CD14-positive monocyte (primary cell): ENCODE data around the gene DRD5. TPM values are rescaled to one million over a fixed set of nuclear protein-coding genes. Genes with fewer than 3 reads are reported as not detected.
"Not testable (repeated sequence)": the region's sequence is repeated elsewhere in the genome, so short reads cannot be mapped to it uniquely, and the experiment has no call there.

ENCODE experiments used
- DNase-seq, 3 donors: peaks; one replicate each; pipeline ENCODE4 v3.0.0-alpha.2; 2011 to 2022
- H2AFZ ChIP-seq: 2 replicates; pipeline ENCODE4 v1.6.0; 2012; ENCODE audit warnings: mild to moderate bottlenecking, low read depth, low read length, inconsistent platforms; ENCODE audit not compliant: insufficient read depth, poor library complexity, severe bottlenecking
- H3K27ac ChIP-seq, 2 donors: 1 replicate in 1 of 2; 2 replicates in 1 of 2; pipeline ENCODE4 v1.5.1; 2012 to 2013; ENCODE audit warnings: low read length in 2 of 2, control low read depth in 1 of 2, inconsistent platforms in 1 of 2, low read depth in 1 of 2, mild to moderate bottlenecking in 1 of 2
- H3K27me3 ChIP-seq, 2 donors: one replicate each; pipeline versions ENCODE4 v1.6.0 to v1.6.1; 2011 to 2013; ENCODE audit warnings: low read length in 2 of 2; ENCODE audit not compliant: control insufficient read depth in 2 of 2, insufficient read depth in 2 of 2
- H3K36me3 ChIP-seq, 2 donors: replicated peaks in 1 of 2; 1 replicate in 1 of 2; 2 replicates in 1 of 2; pipeline versions ENCODE4 v1.5.1 to v1.6.1; 2012 to 2013; ENCODE audit warnings: low read length in 2 of 2, control low read depth in 1 of 2, inconsistent platforms in 1 of 2, mild to moderate bottlenecking in 1 of 2; ENCODE audit not compliant: insufficient read depth in 2 of 2, control insufficient read depth in 1 of 2
- H3K4me1 ChIP-seq, 2 donors: 1 replicate in 1 of 2; 2 replicates in 1 of 2; pipeline versions ENCODE4 v1.5.1 to v1.6.1; 2012 to 2013; ENCODE audit warnings: low read length in 2 of 2, control low read depth in 1 of 2, inconsistent platforms in 1 of 2, mild to moderate bottlenecking in 1 of 2, moderate library complexity in 1 of 2; ENCODE audit not compliant: insufficient read depth in 2 of 2, control insufficient read depth in 1 of 2
- H3K4me2 ChIP-seq: replicated peaks from 2 replicates; pipeline ENCODE3; 2012; ENCODE audit warnings: low read length, moderate library complexity, mild to moderate bottlenecking; ENCODE audit not compliant: poor library complexity, severe bottlenecking; ENCODE audit errors: extremely low read depth
- H3K4me3 ChIP-seq, 3 experiments: fragments of 200-600 bp in 1 of 3; sonication (generic) in 1 of 3; replicated peaks in 1 of 3; 1 replicate in 2 of 3; 2 replicates in 1 of 3; pipeline ENCODE4 v1.5.1; 2011 to 2013; ENCODE audit warnings: low read length in 3 of 3, mild to moderate bottlenecking in 3 of 3, control low read depth in 2 of 3, low read depth in 2 of 3, inconsistent platforms in 1 of 3, moderate library complexity in 1 of 3
- H3K79me2 ChIP-seq: 2 replicates; pipeline ENCODE4 v1.6.0; 2012; ENCODE audit warnings: mild to moderate bottlenecking, control low read depth, inconsistent platforms, low read length, moderate library complexity; ENCODE audit not compliant: insufficient read depth
- H3K9ac ChIP-seq: 2 replicates; pipeline ENCODE4 v1.6.0; 2017; ENCODE audit warnings: low read length, mild to moderate bottlenecking; ENCODE audit not compliant: insufficient read depth, poor library complexity, severe bottlenecking
- H3K9me3 ChIP-seq, 2 donors: replicated peaks in 1 of 2; 1 replicate in 1 of 2; 2 replicates in 1 of 2; pipeline versions ENCODE4 v1.5.1 to v1.6.1; 2012 to 2013; ENCODE audit warnings: low read length in 2 of 2, control low read depth in 1 of 2; ENCODE audit not compliant: control insufficient read depth in 1 of 2, insufficient read depth in 1 of 2
- H4K20me1 ChIP-seq: 2 replicates; pipeline ENCODE4 v1.6.0; 2012; ENCODE audit warnings: mild to moderate bottlenecking, low read length, control low read depth, moderate library complexity; ENCODE audit not compliant: insufficient read depth
- H3K27ac Mint-ChIP-seq, 7 donors: one replicate each; pipeline ENCODE4 v1.8.0; 2020; ENCODE audit warnings: mild to moderate bottlenecking in 7 of 7, mixed read lengths in 7 of 7, moderate library complexity in 6 of 7, inconsistent platforms in 2 of 7
- H3K27me3 Mint-ChIP-seq, 3 donors: one replicate each; pipeline ENCODE4 v1.8.0; 2021 to 2022; ENCODE audit warnings: low read depth in 3 of 3, mild to moderate bottlenecking in 3 of 3, mixed read lengths in 3 of 3, moderate library complexity in 3 of 3, inconsistent platforms in 1 of 3
- H3K36me3 Mint-ChIP-seq, 2 donors: one replicate each; pipeline ENCODE4 v1.8.0; 2020; ENCODE audit warnings: mixed read lengths in 2 of 2, inconsistent platforms in 1 of 2, mild to moderate bottlenecking in 1 of 2
- H3K4me1 Mint-ChIP-seq: one replicate; pipeline ENCODE4 v1.8.0; 2020; ENCODE audit warnings: mild to moderate bottlenecking, mixed read lengths
- H3K4me3 Mint-ChIP-seq, 2 donors: one replicate each; pipeline ENCODE4 v1.8.0; 2020; ENCODE audit warnings: mild to moderate bottlenecking in 2 of 2, mixed read lengths in 2 of 2, moderate library complexity in 1 of 2
- H3K9me3 Mint-ChIP-seq, 7 donors: one replicate each; pipeline ENCODE4 v1.8.0; 2020 to 2022; ENCODE audit warnings: mixed read lengths in 7 of 7, mild to moderate bottlenecking in 6 of 7, moderate library complexity in 6 of 7, inconsistent platforms in 2 of 7
- WGBS: methylation state at CpG from one replicate; pipeline ENCODE4 v1.1.5; 2013; ENCODE audit warnings: missing lambda C conversion rate; ENCODE audit not compliant: insufficient coverage; 5-methylcytosine and 5-hydroxymethylcytosine counted together
- intact Hi-C, 2 donors: fragments of 100-400 bp; cut with micrococcal nuclease; formaldehyde crosslinking; loops; one replicate each; pipeline versions ENCODE4 v1.15.0 to v1.15.1; 2023
- polyA plus RNA-seq, 3 donors: library from polyadenylated mRNA; depleted of rRNA in 1 of 3; unstranded in 2 of 3; stranded (reverse) in 1 of 3; fragments of 300-500 nt in 2 of 3; fragments of >200 nt in 1 of 3; fragmentation: Illumina TruSeq in 2 of 3; gene quantifications; 1 replicate in 2 of 3; 2 replicates in 1 of 3; pipeline ENCODE4 v1.2.3, GENCODE V29; 2012 to 2021
- TF ChIP-seq, protein P1 (sequence below): fragments of 200-600 bp; IDR thresholded peaks from one replicate; pipeline ENCODE4 v1.8.0; 2022; ENCODE audit warnings: antibody characterized with exemption, mild to moderate bottlenecking

DRD5 gene
- polyA plus RNA-seq, 3 donors, result not detected

DNA sequence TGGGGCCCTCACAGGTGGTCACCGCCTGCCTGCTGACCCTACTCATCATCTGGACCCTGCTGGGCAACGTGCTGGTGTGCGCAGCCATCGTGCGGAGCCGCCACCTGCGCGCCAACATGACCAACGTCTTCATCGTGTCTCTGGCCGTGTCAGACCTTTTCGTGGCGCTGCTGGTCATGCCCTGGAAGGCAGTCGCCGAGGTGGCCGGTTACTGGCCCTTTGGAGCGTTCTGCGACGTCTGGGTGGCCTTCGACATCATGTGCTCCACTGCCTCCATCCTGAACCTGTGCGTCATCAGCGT, 652 bp downstream of the DRD5 start:
- peaks cover 6% of the 10 kb centered on the region for H3K4me1 Mint-ChIP-seq
- no peaks in the 10 kb centered on the region for H3K4me1 ChIP-seq
- TF ChIP-seq, protein P1, sequence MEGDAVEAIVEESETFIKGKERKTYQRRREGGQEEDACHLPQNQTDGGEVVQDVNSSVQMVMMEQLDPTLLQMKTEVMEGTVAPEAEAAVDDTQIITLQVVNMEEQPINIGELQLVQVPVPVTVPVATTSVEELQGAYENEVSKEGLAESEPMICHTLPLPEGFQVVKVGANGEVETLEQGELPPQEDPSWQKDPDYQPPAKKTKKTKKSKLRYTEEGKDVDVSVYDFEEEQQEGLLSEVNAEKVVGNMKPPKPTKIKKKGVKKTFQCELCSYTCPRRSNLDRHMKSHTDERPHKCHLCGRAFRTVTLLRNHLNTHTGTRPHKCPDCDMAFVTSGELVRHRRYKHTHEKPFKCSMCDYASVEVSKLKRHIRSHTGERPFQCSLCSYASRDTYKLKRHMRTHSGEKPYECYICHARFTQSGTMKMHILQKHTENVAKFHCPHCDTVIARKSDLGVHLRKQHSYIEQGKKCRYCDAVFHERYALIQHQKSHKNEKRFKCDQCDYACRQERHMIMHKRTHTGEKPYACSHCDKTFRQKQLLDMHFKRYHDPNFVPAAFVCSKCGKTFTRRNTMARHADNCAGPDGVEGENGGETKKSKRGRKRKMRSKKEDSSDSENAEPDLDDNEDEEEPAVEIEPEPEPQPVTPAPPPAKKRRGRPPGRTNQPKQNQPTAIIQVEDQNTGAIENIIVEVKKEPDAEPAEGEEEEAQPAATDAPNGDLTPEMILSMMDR, result no peak
- no peak overlapping the region for H3K4me3 ChIP-seq
- peak overlapping the region in 1 of 2 donors; percentile 47 for H3K4me3 Mint-ChIP-seq
- no peak overlapping the region for H2AFZ ChIP-seq
- peaks cover 0 to 8% of the 10 kb centered on the region in 2 donors for H3K9me3 ChIP-seq
- no peaks in the 10 kb centered on the region for H4K20me1 ChIP-seq
- H3K27ac Mint-ChIP-seq, result no peak overlapping the region
- no peaks in the 10 kb centered on the region for H3K79me2 ChIP-seq
- H3K27ac ChIP-seq, result no peak overlapping the region
- intact Hi-C loops, result no loop called here
- H3K9ac ChIP-seq, result no peak overlapping the region
- H3K27me3 Mint-ChIP-seq, result peaks cover 45 to 67% (median 45%) of the 10 kb centered on the region in 3 donors
- 53% methylated on average over 22 of the region's 22 CpGs for WGBS
- H3K36me3 Mint-ChIP-seq, result peaks cover 0 to 3% of the 10 kb centered on the region in 2 donors
- H3K27me3 ChIP-seq, result peaks cover 2 to 37% of the 10 kb centered on the region in 2 donors
- no peaks in the 10 kb centered on the region for H3K36me3 ChIP-seq
- no peak for DNase-seq
- no peak overlapping the region for H3K4me2 ChIP-seq
- H3K9me3 Mint-ChIP-seq, result peaks cover 0 to 10% (median 7%) of the 10 kb centered on the region in 7 donors

DNA sequence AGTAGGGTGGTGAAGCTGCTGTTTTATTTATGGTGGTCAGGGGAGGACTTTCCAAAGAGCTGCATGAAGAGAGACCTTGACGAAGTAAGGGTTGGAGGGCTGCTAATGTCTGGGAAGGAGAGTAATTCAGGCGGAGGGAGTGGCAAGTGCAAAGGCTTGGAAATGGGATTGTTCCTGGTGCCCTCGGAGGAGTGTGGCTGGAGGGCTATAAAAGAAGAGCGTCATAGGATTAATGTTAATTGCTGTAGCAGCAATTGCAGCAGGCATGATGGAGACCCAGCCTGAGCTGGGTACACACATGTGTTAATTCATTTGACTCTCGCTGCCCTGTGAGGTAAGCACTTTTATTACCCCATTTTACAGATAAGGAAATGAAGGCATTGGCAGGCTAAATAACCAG, 4.5 kb downstream of the DRD5 start:
- H3K27ac ChIP-seq, H3K36me3 Mint-ChIP-seq, intact Hi-C loops, H3K4me2 ChIP-seq, H4K20me1 ChIP-seq, H2AFZ ChIP-seq, H3K9me3 ChIP-seq, H3K79me2 ChIP-seq, H3K4me1 Mint-ChIP-seq, H3K27ac Mint-ChIP-seq, H3K9ac ChIP-seq, H3K9me3 Mint-ChIP-seq, H3K4me3 ChIP-seq, DNase-seq, H3K4me1 ChIP-seq, H3K36me3 ChIP-seq: not testable (repeated sequence)
- peaks cover 2 to 22% of the 10 kb centered on the region in 2 donors for H3K27me3 ChIP-seq
- peaks cover 25 to 42% (median 38%) of the 10 kb centered on the region in 3 donors for H3K27me3 Mint-ChIP-seq
- WGBS, result 80% methylated on average over 3 of the region's 5 CpGs
- peak overlapping the region in 1 of 2 donors; percentile 8 for H3K4me3 Mint-ChIP-seq
